Neutrophil (primary cell): ENCODE results near the gene MCL1.
"Not testable (repeated sequence)": the region's sequence is repeated elsewhere in the genome, so short reads cannot be mapped to it uniquely, and the experiment has no call there.

Source experiments
- H3K27ac ChIP-seq: fragments of 200-600 bp; sonication (generic); 2 replicates; pipeline ENCODE4 v1.5.1; 2016; ENCODE audit warnings: mild to moderate bottlenecking, moderate library complexity
- H3K27me3 ChIP-seq: fragments of 200-600 bp; sonication (generic); 2 replicates; pipeline ENCODE4 v1.6.0; 2016; ENCODE audit warnings: mild to moderate bottlenecking
- H3K36me3 ChIP-seq: fragments of 200-600 bp; sonication (generic); 2 replicates; pipeline ENCODE4 v1.5.1; 2017
- H3K4me1 ChIP-seq, 2 experiments: fragments of 200-600 bp in 1 of 2; sonication (generic) in 1 of 2; 1 replicate in 1 of 2; 2 replicates in 1 of 2; pipeline versions ENCODE4 v1.5.1 to v1.6.1; 2013 to 2016; ENCODE audit warnings: low read depth in 1 of 2, low read length in 1 of 2, mild to moderate bottlenecking in 1 of 2, moderate library complexity in 1 of 2; ENCODE audit not compliant: control insufficient read depth in 1 of 2, insufficient read depth in 1 of 2
- H3K4me3 ChIP-seq, 2 experiments: fragments of 200-600 bp in 1 of 2; sonication (generic) in 1 of 2; 1 replicate in 1 of 2; 2 replicates in 1 of 2; pipeline ENCODE4 v1.5.1; 2013 to 2016; ENCODE audit warnings: low read depth in 1 of 2, low read length in 1 of 2, mild to moderate bottlenecking in 1 of 2, moderate library complexity in 1 of 2
- H3K9me3 ChIP-seq: fragments of 200-600 bp; sonication (generic); 2 replicates; pipeline ENCODE4 v1.5.1; 2016
- CTCF ChIP-seq: fragments of 200-600 bp; sonication (generic); IDR thresholded peaks from 2 replicates; pipeline ENCODE4 v1.5.1; 2016; ENCODE audit warnings: antibody characterized with exemption

The MCL1 gene

DNA sequence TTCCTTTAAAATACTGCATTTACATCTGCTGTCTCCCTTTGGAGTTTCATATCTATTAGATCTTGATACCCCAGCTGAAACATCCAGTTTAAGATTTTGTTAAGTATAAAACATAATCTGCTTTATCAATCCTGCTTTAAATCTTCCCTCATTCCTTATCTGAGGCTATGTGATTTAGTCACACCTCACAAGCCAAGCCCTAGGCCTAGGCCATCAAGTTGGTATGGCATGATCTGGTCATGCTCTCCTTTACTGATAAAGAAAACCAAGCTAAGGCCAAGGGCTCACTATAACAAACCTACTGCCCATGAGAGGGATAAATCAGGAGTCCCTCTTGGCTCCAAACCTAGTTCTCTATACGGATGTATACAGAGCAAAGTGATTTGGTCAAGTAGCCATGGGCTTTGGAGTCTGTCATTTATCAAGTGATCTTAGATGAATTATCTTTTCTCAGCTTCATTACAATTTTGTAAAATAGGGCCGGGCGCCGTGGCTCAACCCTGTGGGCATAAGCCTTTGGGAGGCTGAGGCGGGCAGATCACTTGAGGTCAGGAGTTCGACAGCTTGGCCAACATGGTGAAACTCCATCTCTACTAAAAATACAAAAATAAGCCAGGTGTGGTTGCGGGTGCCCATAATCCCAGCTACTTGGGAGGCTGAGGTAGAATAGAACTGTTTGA, 27.2 kb upstream of the MCL1 start:
- Histone ChIP-seq H3K9me3 (no peaks in the 10 kb centered on the region), H3K4me3 (no peak overlapping the region), H3K4me1 (peaks cover 58% of the 10 kb centered on the region in 2 experiments), H3K36me3 (no peaks in the 10 kb centered on the region), H3K27ac (peak overlapping the region; percentile 53), H3K27me3 (no peaks in the 10 kb centered on the region)
- TF ChIP-seq CTCF, result no peak

DNA sequence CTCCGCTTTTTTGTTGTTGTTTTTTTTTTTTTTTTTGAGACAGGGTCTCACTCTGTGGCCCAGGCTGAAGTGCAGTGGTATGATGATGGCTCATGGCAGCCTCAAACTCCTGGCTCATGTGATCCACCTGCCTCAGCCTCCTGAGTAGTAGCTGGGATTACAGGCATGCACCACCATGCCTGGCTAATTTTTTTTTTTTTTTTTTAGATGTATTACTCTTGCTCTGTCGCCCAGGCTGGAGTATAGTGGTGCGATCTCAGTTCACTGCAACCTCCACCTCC, 26.0 kb upstream of the MCL1 start:
- H3K9me3 ChIP-seq, H3K4me3 ChIP-seq, H3K36me3 ChIP-seq, H3K27me3 ChIP-seq: not testable (repeated sequence)
- H3K4me1 ChIP-seq, result peaks cover 55 to 57% of the 10 kb centered on the region in 2 experiments
- H3K27ac ChIP-seq, result peak overlapping the region; percentile 80

- H3K4me3 ChIP-seq, result no peak overlapping the region
- H3K27me3 ChIP-seq, result no peaks in the 10 kb centered on the region
- peaks cover 45 to 46% of the 10 kb centered on the region in 2 experiments for H3K4me1 ChIP-seq
- peaks cover 11% of the 10 kb centered on the region for H3K36me3 ChIP-seq
- no peaks in the 10 kb centered on the region for H3K9me3 ChIP-seq
- TF ChIP-seq CTCF, result no peak
- peak overlapping the region; percentile 80 for H3K27ac ChIP-seq
Measured at GRCh38 chr1:150604226-150604588, 24.8 kb upstream of the MCL1 start.

DNA sequence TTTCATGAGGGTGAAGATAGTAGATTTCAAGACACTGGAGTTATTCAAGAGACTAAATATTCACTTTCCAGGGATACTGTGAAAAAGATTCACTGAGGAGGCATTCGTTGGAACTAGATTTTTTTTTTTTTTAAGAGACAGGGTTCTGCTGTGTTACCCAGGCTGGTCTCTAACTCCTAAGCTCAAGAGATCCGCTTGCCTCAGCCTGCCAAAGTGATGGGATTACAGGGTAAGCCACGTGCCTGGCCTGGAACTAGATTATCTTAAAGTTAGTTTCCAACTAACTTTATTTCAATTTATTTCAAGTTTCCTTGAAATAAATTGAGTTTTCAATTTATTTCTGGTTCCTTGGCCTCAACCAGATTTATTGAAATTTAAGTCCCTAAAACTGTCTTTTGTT, 24.3 kb upstream of the MCL1 start:
- no peak for TF ChIP-seq CTCF
- Histone ChIP-seq H3K9me3 (no peaks in the 10 kb centered on the region), H3K27ac (peak overlapping the region; percentile 80), H3K4me3 (no peak overlapping the region), H3K27me3 (no peaks in the 10 kb centered on the region), H3K4me1 (peaks cover 40 to 42% of the 10 kb centered on the region in 2 experiments), H3K36me3 (peaks cover 11% of the 10 kb centered on the region)

GRCh38 chr1:150602372-150602771, 23.0 kb upstream of the MCL1 start:
- not testable (repeated sequence) for H3K27ac ChIP-seq, H3K4me3 ChIP-seq, H3K27me3 ChIP-seq, H3K9me3 ChIP-seq
- Histone ChIP-seq H3K36me3 (peaks cover 11% of the 10 kb centered on the region), H3K4me1 (peaks cover 30 to 36% of the 10 kb centered on the region in 2 experiments)

- no peak for TF ChIP-seq CTCF
- Histone ChIP-seq H3K27ac (peak overlapping the region; percentile 46), H3K4me3 (no peak overlapping the region), H3K36me3 (peaks cover 11% of the 10 kb centered on the region), H3K4me1 (peaks cover 31 to 36% of the 10 kb centered on the region in 2 experiments), H3K9me3 (no peaks in the 10 kb centered on the region), H3K27me3 (no peaks in the 10 kb centered on the region)
Measured at GRCh38 chr1:150601540-150601939, 22.1 kb upstream of the MCL1 start.

DNA sequence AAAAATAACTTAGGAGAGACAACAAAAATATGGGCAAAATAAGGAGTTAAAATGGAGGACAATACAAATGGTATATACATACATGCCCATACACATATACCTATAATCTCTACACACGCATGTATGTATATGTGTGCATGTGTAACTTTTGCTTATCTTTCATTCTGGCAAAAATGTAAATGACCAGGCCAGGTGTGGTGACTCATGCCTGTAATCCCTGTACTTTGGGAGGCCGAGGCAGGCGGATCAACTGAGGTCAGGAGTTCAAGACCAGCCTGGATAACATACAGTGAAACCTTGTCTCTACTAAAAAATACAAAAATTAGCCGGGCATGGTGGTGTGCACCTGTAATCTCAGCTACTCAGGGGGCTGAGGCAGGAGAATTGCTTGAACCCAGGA, 18.9 kb upstream of the MCL1 start:
- peaks cover 27 to 29% of the 10 kb centered on the region in 2 experiments for H3K4me1 ChIP-seq
- not testable (repeated sequence) for H3K27ac ChIP-seq, H3K4me3 ChIP-seq, H3K9me3 ChIP-seq, H3K27me3 ChIP-seq
- H3K36me3 ChIP-seq, result peaks cover 11% of the 10 kb centered on the region
